ENCODE measurements around the gene SMAD4. TPM values are rescaled to one million over a fixed set of nuclear protein-coding genes. Genes with fewer than 3 reads are reported as not detected.
A peak's percentile ranks its signal among the peaks of the same experiment; 100 is the strongest.

The SMAD4 gene
- total and polyA plus RNA-seq, 4 donors, result 12.5 to 143 (median 60.6) TPM

- ATAC-seq (ENCODE audit: insufficient read depth, low FRiP score), result peak; percentile 0
- Histone ChIP-seq H3K9me3 (ENCODE audit: control insufficient read depth in 4 of 4, insufficient read depth in 3 of 4, low read length in 3 of 4) (no peaks in the 10 kb centered on the region), H3K9ac (ENCODE audit: insufficient read depth in 1 of 2, low read length in 2 of 2) (peak overlapping the region; percentile 97 to 99), H3K27ac (ENCODE audit: low read depth in 1 of 2, low read length in 1 of 2) (peak overlapping the region; percentile 100), H3K4me1 (ENCODE audit: control insufficient read depth in 5 of 5, insufficient read depth in 5 of 5, low read length in 5 of 5) (peaks cover 0 to 27% (median 5%) of the 10 kb centered on the region in 5 donors), H3K27me3 (ENCODE audit: control insufficient read depth in 3 of 3, insufficient read depth in 3 of 3, low read length in 2 of 3) (no peaks in the 10 kb centered on the region), H3K4me3 (peak overlapping the region; percentile 97), H3K36me3 (ENCODE audit: control insufficient read depth in 4 of 4, insufficient read depth in 4 of 4, low read length in 4 of 4) (peaks cover 0 to 7% (median 3%) of the 10 kb centered on the region in 4 donors)
- 14 to 17% methylated on average over 10 of the region's 10 CpGs for WGBS, 2 donors
- TF ChIP-seq CTCF (IDR thresholded peaks at IDR 0.05; ENCODE audit: control extremely low read depth, extremely low read depth), result no peak
- no peak for DNase-seq
Observed at GRCh38 chr18:51029378-51029693, 677 bp upstream of the SMAD4 start.

GRCh38 chr18:51030537-51031258, 685 bp downstream of the SMAD4 start:
- 0% methylated on average over 26 to 66 of the region's 66 CpGs for WGBS, 2 donors
- H3K4me3 ChIP-seq, result peak overlapping the region; percentile 97
- H3K9me3 ChIP-seq (ENCODE audit: control insufficient read depth in 4 of 4, insufficient read depth in 3 of 4, low read length in 3 of 4), result no peaks in the 10 kb centered on the region
- peaks cover 0 to 6% (median 3%) of the 10 kb centered on the region in 4 donors for H3K36me3 ChIP-seq (ENCODE audit: control insufficient read depth in 4 of 4, insufficient read depth in 4 of 4, low read length in 4 of 4)
- no peak for TF ChIP-seq CTCF (IDR thresholded peaks at IDR 0.05; ENCODE audit: control extremely low read depth, extremely low read depth)
- no peaks in the 10 kb centered on the region for H3K27me3 ChIP-seq (ENCODE audit: control insufficient read depth in 3 of 3, insufficient read depth in 3 of 3, low read length in 2 of 3)
- peak overlapping the region; percentile 100 for H3K27ac ChIP-seq (ENCODE audit: low read depth in 1 of 2, low read length in 1 of 2)
- peak overlapping the region; percentile 39 to 98 for H3K9ac ChIP-seq (ENCODE audit: insufficient read depth in 1 of 2, low read length in 2 of 2)
- peak; percentile 73 to 79 (median 75) for DNase-seq
- ATAC-seq (ENCODE audit: insufficient read depth, low FRiP score), result peak; percentile 87
- H3K4me1 ChIP-seq (ENCODE audit: control insufficient read depth in 5 of 5, insufficient read depth in 5 of 5, low read length in 5 of 5), result peaks cover 0 to 33% (median 8%) of the 10 kb centered on the region in 5 donors

GRCh38 chr18:51032193-51032592, 2.2 kb downstream of the SMAD4 start:
- peaks cover 0 to 34% (median 12%) of the 10 kb centered on the region in 5 donors for H3K4me1 ChIP-seq (ENCODE audit: control insufficient read depth in 5 of 5, insufficient read depth in 5 of 5, low read length in 5 of 5)
- peak overlapping the region in 1 of 2 donors; percentile 71 for H3K9ac ChIP-seq (ENCODE audit: insufficient read depth in 1 of 2, low read length in 2 of 2)
- TF ChIP-seq CTCF (IDR thresholded peaks at IDR 0.05; ENCODE audit: control extremely low read depth, extremely low read depth), result no peak
- H3K36me3 ChIP-seq (ENCODE audit: control insufficient read depth in 4 of 4, insufficient read depth in 4 of 4, low read length in 4 of 4), result peaks cover 0 to 7% (median 3%) of the 10 kb centered on the region in 4 donors
- H3K27me3 ChIP-seq (ENCODE audit: control insufficient read depth in 3 of 3, insufficient read depth in 3 of 3, low read length in 2 of 3), result no peaks in the 10 kb centered on the region
- no peak overlapping the region for H3K4me3 ChIP-seq
- no peak for DNase-seq
- WGBS, 2 donors, result 44 to 58% methylated on average over 5 of the region's 5 CpGs
- H3K27ac ChIP-seq (ENCODE audit: low read depth in 1 of 2, low read length in 1 of 2), result no peak overlapping the region
- H3K9me3 ChIP-seq (ENCODE audit: control insufficient read depth in 4 of 4, insufficient read depth in 3 of 4, low read length in 3 of 4), result no peaks in the 10 kb centered on the region
- no peak for ATAC-seq (ENCODE audit: insufficient read depth, low FRiP score)

All from lung (tissue), 12 donors.